ENCODE data around the gene MS4A3.
"Not testable (repeated sequence)": the region's sequence is repeated elsewhere in the genome, so short reads cannot be mapped to it uniquely, and the experiment has no call there.

Gene MS4A3

GRCh38 chr11:60088364-60088763 lies 31.9 kb downstream of the MS4A3 start, which contains the start of gene MS4A2:
Gene MS4A2 (plus strand): TSS chr11:60088664. CDS start chr11:60088766, 102 bp downstream.
- TF ChIP-seq CTCF (IDR thresholded peaks at IDR 0.05; ENCODE audit: low read depth, low read length), result no peak
- no peak for DNase-seq (ENCODE audit: low read depth, low spot score)
- in situ Hi-C loops (cut with HindIII; ENCODE audit: low sequenced_read_pairs), result no loop called here
- H3K4me3 ChIP-seq (ENCODE audit: low read depth, low read length), result no peak within 1 kb of the TSS

DNA sequence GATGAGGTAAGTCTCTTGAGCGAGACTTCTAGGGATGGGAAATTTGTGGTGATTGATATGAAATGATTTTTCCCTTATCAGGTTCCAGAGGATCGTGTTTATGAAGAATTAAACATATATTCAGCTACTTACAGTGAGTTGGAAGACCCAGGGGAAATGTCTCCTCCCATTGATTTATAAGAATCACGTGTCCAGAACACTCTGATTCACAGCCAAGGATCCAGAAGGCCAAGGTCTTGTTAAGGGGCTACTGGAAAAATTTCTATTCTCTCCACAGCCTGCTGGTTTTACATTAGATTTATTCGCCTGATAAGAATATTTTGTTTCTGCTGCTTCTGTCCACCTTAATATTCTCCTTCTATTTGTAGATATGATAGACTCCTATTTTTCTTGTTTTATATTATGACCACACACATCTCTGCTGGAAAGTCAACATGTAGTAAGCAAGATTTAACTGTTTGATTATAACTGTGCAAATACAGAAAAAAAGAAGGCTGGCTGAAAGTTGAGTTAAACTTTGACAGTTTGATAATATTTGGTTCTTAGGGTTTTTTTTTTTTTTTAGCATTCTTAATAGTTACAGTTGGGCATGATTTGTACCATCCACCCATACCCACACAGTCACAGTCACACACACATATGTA lies 39.1 kb downstream of the MS4A3 start:
- no peak for DNase-seq (ENCODE audit: low read depth, low spot score)
- in situ Hi-C loops (cut with HindIII; ENCODE audit: low sequenced_read_pairs), result no loop called here
- no peak overlapping the region for H3K4me3 ChIP-seq (ENCODE audit: low read depth, low read length)
- TF ChIP-seq CTCF (IDR thresholded peaks at IDR 0.05; ENCODE audit: low read depth, low read length), result no peak

DNA sequence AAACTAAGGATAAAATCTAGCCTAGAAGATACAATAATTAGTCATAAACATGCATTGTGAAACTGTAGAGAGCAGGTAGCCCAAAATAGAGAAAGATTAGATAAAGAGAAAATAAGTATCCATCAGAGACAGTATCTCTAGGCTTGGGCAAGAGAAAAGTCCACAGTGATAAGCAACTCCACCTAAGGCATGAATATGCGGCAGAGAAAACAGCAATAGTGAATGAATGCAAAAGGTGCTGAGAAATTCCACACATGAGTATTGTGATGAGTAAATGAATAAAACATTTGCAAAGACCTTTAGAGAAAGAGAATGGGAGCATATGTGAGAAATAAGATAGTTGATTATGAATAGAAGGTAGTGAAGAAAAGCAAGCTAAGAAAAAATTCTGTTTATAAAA lies 40.7 kb downstream of the MS4A3 start:
- no peak for DNase-seq (ENCODE audit: low read depth, low spot score)
- H3K4me3 ChIP-seq (ENCODE audit: low read depth, low read length), result no peak overlapping the region
- no peak for TF ChIP-seq CTCF (IDR thresholded peaks at IDR 0.05; ENCODE audit: low read depth, low read length)
- in situ Hi-C loops (cut with HindIII; ENCODE audit: low sequenced_read_pairs), result no loop called here

GRCh38 chr11:60098508-60098907 lies 42.0 kb downstream of the MS4A3 start:
- TF ChIP-seq CTCF (IDR thresholded peaks at IDR 0.05; ENCODE audit: low read depth, low read length), result no peak
- DNase-seq (ENCODE audit: low read depth, low spot score), result no peak
- H3K4me3 ChIP-seq (ENCODE audit: low read depth, low read length), result no peak overlapping the region
- in situ Hi-C loops (cut with HindIII; ENCODE audit: low sequenced_read_pairs), result no loop called here

DNA sequence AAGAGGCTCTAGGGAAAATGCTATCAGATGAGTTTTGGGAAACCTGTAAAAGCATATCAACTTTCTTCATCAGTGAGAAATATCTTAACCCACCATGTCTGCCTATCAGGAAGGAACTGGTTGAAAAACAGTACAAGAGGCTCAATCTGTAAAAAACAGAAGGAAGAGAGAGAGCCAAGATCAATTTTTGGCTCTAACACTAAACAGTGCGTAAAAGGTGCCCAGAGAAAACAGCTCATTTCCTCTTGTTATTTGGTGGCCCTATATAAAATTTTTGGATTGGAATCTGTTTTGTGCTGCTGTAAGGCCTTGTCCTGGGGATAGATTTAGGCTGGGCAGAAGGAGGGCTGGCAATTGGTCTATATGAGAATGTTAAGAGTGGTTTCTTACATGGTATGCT lies 44.1 kb downstream of the MS4A3 start:
- in situ Hi-C loops (cut with HindIII; ENCODE audit: low sequenced_read_pairs), result no loop called here
- no peak overlapping the region for H3K4me3 ChIP-seq (ENCODE audit: low read depth, low read length)
- no peak for TF ChIP-seq CTCF (IDR thresholded peaks at IDR 0.05; ENCODE audit: low read depth, low read length)
- DNase-seq (ENCODE audit: low read depth, low spot score), result no peak

- DNase-seq (ENCODE audit: low read depth, low spot score); H3K4me3 ChIP-seq (ENCODE audit: low read depth, low read length); in situ Hi-C loops (cut with HindIII; ENCODE audit: low sequenced_read_pairs): not testable (repeated sequence)
Observed at GRCh38 chr11:60101368-60101767, 44.9 kb downstream of the MS4A3 start.

- DNase-seq (ENCODE audit: low read depth, low spot score); in situ Hi-C loops (cut with HindIII; ENCODE audit: low sequenced_read_pairs); H3K4me3 ChIP-seq (ENCODE audit: low read depth, low read length): not testable (repeated sequence)
Observed at GRCh38 chr11:60104471-60105115, 48.1 kb downstream of the MS4A3 start.

GRCh38 chr11:60108631-60109030 lies 52.2 kb downstream of the MS4A3 start:
- H3K4me3 ChIP-seq (ENCODE audit: low read depth, low read length); in situ Hi-C loops (cut with HindIII; ENCODE audit: low sequenced_read_pairs); DNase-seq (ENCODE audit: low read depth, low spot score): not testable (repeated sequence)

Measured in astrocyte of the spinal cord (primary cell).